ENCODE results near the gene SLC25A26.

DNA sequence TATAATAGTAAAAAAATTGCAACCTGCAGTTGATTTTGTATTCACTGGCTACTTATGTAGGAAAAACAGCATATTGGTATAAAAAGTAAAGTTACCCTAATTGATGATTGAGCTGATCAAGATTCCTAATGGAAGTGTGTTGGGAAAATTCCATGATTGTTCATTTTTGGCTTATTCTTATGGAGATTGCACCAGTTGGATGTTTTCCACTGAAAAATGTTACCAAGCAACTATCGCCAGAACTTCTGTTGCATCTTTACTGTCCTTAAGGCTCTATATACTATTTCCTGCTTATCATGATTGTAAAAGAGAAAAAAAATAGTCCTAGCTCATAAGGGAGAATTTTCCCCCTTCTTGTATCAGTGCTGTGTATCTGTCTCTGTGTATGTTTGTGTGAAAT is 48.6 kb downstream of the SLC25A26 start:
- TF ChIP-seq, protein P1, sequence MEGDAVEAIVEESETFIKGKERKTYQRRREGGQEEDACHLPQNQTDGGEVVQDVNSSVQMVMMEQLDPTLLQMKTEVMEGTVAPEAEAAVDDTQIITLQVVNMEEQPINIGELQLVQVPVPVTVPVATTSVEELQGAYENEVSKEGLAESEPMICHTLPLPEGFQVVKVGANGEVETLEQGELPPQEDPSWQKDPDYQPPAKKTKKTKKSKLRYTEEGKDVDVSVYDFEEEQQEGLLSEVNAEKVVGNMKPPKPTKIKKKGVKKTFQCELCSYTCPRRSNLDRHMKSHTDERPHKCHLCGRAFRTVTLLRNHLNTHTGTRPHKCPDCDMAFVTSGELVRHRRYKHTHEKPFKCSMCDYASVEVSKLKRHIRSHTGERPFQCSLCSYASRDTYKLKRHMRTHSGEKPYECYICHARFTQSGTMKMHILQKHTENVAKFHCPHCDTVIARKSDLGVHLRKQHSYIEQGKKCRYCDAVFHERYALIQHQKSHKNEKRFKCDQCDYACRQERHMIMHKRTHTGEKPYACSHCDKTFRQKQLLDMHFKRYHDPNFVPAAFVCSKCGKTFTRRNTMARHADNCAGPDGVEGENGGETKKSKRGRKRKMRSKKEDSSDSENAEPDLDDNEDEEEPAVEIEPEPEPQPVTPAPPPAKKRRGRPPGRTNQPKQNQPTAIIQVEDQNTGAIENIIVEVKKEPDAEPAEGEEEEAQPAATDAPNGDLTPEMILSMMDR (IDR thresholded peaks at IDR 0.05), result no peak
- no peak for TF ChIP-seq POLR2A (IDR thresholded peaks at IDR 0.05)

Measured in body of pancreas (tissue), 4 donors.